Measurements from ENCODE around the gene PLPP4. TPM values are rescaled to one million over a fixed set of nuclear protein-coding genes. Genes with fewer than 3 reads are reported as not detected.

Gene PLPP4
- polyA plus RNA-seq, 1 donor from 2014 or later: 4.4 TPM

DNA sequence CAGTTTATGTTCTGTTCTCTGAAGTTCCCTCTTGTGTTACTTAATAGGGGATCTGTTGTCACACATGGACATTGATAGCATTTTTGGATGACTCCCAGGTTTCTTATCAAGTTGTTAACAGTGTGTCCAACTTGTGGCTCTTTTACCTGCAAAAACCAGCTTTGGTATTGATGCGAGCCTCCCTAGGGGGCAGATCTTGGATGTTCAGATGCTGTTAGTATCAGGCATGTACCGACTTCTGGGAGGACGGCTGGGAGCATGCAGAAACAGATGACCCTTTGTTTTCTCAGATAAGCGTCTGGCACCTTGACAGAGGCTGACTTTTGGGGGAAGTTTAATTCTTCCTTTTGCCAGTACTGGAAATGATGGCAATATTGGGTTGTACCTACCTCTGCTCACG is 2.2 kb downstream of the PLPP4 start:
- Histone ChIP-seq H2AFZ (ENCODE audit: low read depth, low read length) (no peak overlapping the region), H3K79me2 (replicated peaks; ENCODE audit: insufficient read depth, low read length) (no peaks in the 10 kb centered on the region), H3K4me3 (ENCODE audit: low read length) (no peak overlapping the region), H3K4me2 (ENCODE audit: low read length) (no peak overlapping the region), H3K27me3 (ENCODE audit: insufficient read depth, low read depth, low read length) (peaks cover 25% of the 10 kb centered on the region), H3K9me3 (ENCODE audit: low read length) (no peaks in the 10 kb centered on the region), H3K36me3 (ENCODE audit: insufficient read depth, low read length) (no peaks in the 10 kb centered on the region), H3K27ac (ENCODE audit: low read length) (no peak overlapping the region), H3K9ac (ENCODE audit: low read length) (no peak overlapping the region), H3K9me2 (ENCODE audit: insufficient read depth, low read length) (no peaks in the 10 kb centered on the region), H3F3A (ENCODE audit: insufficient read depth, low read length, poor library complexity, severe bottlenecking) (no peaks in the 10 kb centered on the region), H4K20me1 (ENCODE audit: insufficient read depth) (no peaks in the 10 kb centered on the region)
- TF ChIP-seq MXI1 (conservative IDR thresholded peaks at IDR 0.05; ENCODE audit: poor library complexity, severe bottlenecking) (no peak), TAF1 (IDR thresholded peaks at IDR 0.05; ENCODE audit: low read depth) (no peak), POLR2AphosphoS5 (IDR thresholded peaks at IDR 0.05) (no peak), CTCF (IDR thresholded peaks at IDR 0.05; ENCODE audit: poor library complexity, severe bottlenecking) (no peak), RAD21 (conservative IDR thresholded peaks at IDR 0.05) (no peak), SMC3 (conservative IDR thresholded peaks at IDR 0.05; ENCODE audit: poor library complexity) (no peak), EZH2 (IDR thresholded peaks at IDR 0.05; ENCODE audit: borderline replicate concordance, insufficient read depth, low read length, poor library complexity, severe bottlenecking) (no peak), EP300 (conservative IDR thresholded peaks at IDR 0.05; ENCODE audit: poor library complexity, severe bottlenecking) (no peak)
- TF ChIP-seq, protein P1, sequence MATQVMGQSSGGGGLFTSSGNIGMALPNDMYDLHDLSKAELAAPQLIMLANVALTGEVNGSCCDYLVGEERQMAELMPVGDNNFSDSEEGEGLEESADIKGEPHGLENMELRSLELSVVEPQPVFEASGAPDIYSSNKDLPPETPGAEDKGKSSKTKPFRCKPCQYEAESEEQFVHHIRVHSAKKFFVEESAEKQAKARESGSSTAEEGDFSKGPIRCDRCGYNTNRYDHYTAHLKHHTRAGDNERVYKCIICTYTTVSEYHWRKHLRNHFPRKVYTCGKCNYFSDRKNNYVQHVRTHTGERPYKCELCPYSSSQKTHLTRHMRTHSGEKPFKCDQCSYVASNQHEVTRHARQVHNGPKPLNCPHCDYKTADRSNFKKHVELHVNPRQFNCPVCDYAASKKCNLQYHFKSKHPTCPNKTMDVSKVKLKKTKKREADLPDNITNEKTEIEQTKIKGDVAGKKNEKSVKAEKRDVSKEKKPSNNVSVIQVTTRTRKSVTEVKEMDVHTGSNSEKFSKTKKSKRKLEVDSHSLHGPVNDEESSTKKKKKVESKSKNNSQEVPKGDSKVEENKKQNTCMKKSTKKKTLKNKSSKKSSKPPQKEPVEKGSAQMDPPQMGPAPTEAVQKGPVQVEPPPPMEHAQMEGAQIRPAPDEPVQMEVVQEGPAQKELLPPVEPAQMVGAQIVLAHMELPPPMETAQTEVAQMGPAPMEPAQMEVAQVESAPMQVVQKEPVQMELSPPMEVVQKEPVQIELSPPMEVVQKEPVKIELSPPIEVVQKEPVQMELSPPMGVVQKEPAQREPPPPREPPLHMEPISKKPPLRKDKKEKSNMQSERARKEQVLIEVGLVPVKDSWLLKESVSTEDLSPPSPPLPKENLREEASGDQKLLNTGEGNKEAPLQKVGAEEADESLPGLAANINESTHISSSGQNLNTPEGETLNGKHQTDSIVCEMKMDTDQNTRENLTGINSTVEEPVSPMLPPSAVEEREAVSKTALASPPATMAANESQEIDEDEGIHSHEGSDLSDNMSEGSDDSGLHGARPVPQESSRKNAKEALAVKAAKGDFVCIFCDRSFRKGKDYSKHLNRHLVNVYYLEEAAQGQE (IDR thresholded peaks at IDR 0.05; ENCODE audit: borderline replicate concordance): no peak

GRCh38 chr10:120460186-120460585 is 3.2 kb downstream of the PLPP4 start:
- Histone ChIP-seq H3K4me2 (ENCODE audit: low read length) (no peak overlapping the region), H4K20me1 (ENCODE audit: insufficient read depth) (no peaks in the 10 kb centered on the region), H3K9me2 (ENCODE audit: insufficient read depth, low read length) (no peaks in the 10 kb centered on the region), H3K9ac (ENCODE audit: low read length) (no peak overlapping the region), H3K9me3 (ENCODE audit: low read length) (no peaks in the 10 kb centered on the region), H2AFZ (ENCODE audit: low read depth, low read length) (no peak overlapping the region), H3K27ac (ENCODE audit: low read length) (no peak overlapping the region), H3F3A (ENCODE audit: insufficient read depth, low read length, poor library complexity, severe bottlenecking) (no peaks in the 10 kb centered on the region), H3K79me2 (replicated peaks; ENCODE audit: insufficient read depth, low read length) (no peaks in the 10 kb centered on the region), H3K27me3 (ENCODE audit: insufficient read depth, low read depth, low read length) (peaks cover 25% of the 10 kb centered on the region), H3K36me3 (ENCODE audit: insufficient read depth, low read length) (no peaks in the 10 kb centered on the region), H3K4me3 (ENCODE audit: low read length) (no peak overlapping the region)
- TF ChIP-seq RAD21 (conservative IDR thresholded peaks at IDR 0.05) (no peak), TAF1 (IDR thresholded peaks at IDR 0.05; ENCODE audit: low read depth) (no peak), SMC3 (conservative IDR thresholded peaks at IDR 0.05; ENCODE audit: poor library complexity) (no peak), EP300 (conservative IDR thresholded peaks at IDR 0.05; ENCODE audit: poor library complexity, severe bottlenecking) (no peak), CTCF (IDR thresholded peaks at IDR 0.05; ENCODE audit: poor library complexity, severe bottlenecking) (no peak), MXI1 (conservative IDR thresholded peaks at IDR 0.05; ENCODE audit: poor library complexity, severe bottlenecking) (no peak), POLR2AphosphoS5 (IDR thresholded peaks at IDR 0.05) (no peak), EZH2 (IDR thresholded peaks at IDR 0.05; ENCODE audit: borderline replicate concordance, insufficient read depth, low read length, poor library complexity, severe bottlenecking) (no peak)
- TF ChIP-seq, protein P1 (IDR thresholded peaks at IDR 0.05; ENCODE audit: borderline replicate concordance): no peak

All from neural cell (in vitro differentiated cells).